Vagina (tissue), 2 donors: ENCODE measurements around the gene OR1D5. TPM values are rescaled to one million over a fixed set of nuclear protein-coding genes. Genes with fewer than 3 reads are reported as not detected.
A peak's percentile ranks its signal among the peaks of the same experiment; 100 is the strongest.
"Not testable (repeated sequence)": the region's sequence is repeated elsewhere in the genome, so short reads cannot be mapped to it uniquely, and the experiment has no call there.

ENCODE experiments used
- DNase-seq, 2 donors: peaks; one replicate each; pipeline ENCODE4 v3.0.0-alpha.2; 2017; ENCODE audit errors: extremely low spot score in 2 of 2
- H3K27ac ChIP-seq: fragments of 200-600 bp; sonication (generic); one replicate; pipeline ENCODE4 v1.5.1; 2019
- H3K27me3 ChIP-seq: fragments of 200-600 bp; sonication (generic); one replicate; pipeline ENCODE4 v1.5.1; 2019
- H3K36me3 ChIP-seq, 2 donors: fragments of 200-600 bp; sonication (generic); one replicate each; pipeline ENCODE4 v1.5.1; 2017 to 2019
- H3K4me1 ChIP-seq: fragments of 200-600 bp; sonication (generic); one replicate; pipeline ENCODE4 v1.5.1; 2019
- H3K4me3 ChIP-seq, 2 donors: fragments of 200-600 bp; sonication (generic); 1 replicate in 1 of 2; 2 replicates in 1 of 2; pipeline ENCODE4 v1.5.1; 2016 to 2019
- H3K9me3 ChIP-seq: fragments of 200-600 bp; sonication (generic); one replicate; pipeline ENCODE4 v1.5.1; 2019
- CTCF ChIP-seq, 3 experiments: fragments of 450-650 bp in 2 of 3; fragments of 200-600 bp in 1 of 3; sonication (generic) in 1 of 3; IDR thresholded peaks; one replicate each; pipeline ENCODE4 v1.5.1; 2017 to 2019; ENCODE audit warnings: antibody characterized with exemption in 3 of 3, mild to moderate bottlenecking in 2 of 3, moderate library complexity in 2 of 3
- POLR2A ChIP-seq, 2 donors: fragments of 450-650 bp; IDR thresholded peaks; one replicate each; pipeline ENCODE4 v1.6.1; 2017; ENCODE audit warnings: antibody characterized with exemption in 2 of 2, mild to moderate bottlenecking in 2 of 2, moderate library complexity in 2 of 2
- POLR2AphosphoS5 ChIP-seq, 2 donors: sonication (generic); formaldehyde crosslinking; IDR thresholded peaks; one replicate each; pipeline ENCODE4 v1.9.0; 2017; ENCODE audit warnings: antibody characterized with exemption in 2 of 2, mild to moderate bottlenecking in 2 of 2, low read depth in 1 of 2; ENCODE audit not compliant: insufficient read depth in 1 of 2
- intact Hi-C: fragments of 100-400 bp; cut with DNase I; formaldehyde crosslinking; loops from one replicate; pipeline ENCODE4 v1.15.1; 2023
- total RNA-seq: library from RNA; depleted of rRNA; stranded (reverse); fragments of >200 nt; gene quantifications from one replicate; pipeline ENCODE4 v1.2.3, GENCODE V29; 2016

OR1D5 gene
- not detected for total RNA-seq

- DNase-seq, intact Hi-C loops, H3K9me3 ChIP-seq, H3K4me3 ChIP-seq, H3K36me3 ChIP-seq, H3K27ac ChIP-seq, H3K27me3 ChIP-seq, H3K4me1 ChIP-seq: not testable (repeated sequence)
Observed at GRCh38 chr17:3063507-3063906, at the start of gene OR1D5. TSS of gene OR1D5 (minus strand) at chr17:3063607. CDS start at chr17:3063607, 0 bp downstream.

DNA sequence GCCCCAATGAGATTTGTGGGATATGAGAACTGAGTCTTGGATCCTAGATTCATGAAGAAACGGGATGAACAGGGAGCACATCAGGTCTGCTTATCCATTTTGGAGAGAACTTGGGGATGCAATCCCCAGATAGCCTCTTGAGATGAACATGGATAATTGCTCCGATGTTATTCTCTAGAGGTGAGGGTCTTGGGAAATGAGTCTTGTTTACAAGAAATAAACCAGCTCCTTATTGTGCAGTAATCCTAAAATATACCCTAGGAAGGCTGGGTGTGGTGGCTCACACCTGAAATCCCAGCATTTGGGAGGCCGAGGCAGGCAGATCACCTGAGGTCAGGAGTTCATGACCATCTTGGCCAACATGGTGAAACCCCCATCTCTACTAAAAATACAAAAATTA, 40.9 kb upstream of the OR1D5 start, which contains the start of gene OR1D2:
TSS of gene OR1D2 (minus strand) at position 101 of the 400 bp plus-strand sequence. CDS start 11,426 bp downstream, outside the sequence.
- intact Hi-C loops: no loop called here
- H3K36me3 ChIP-seq: no peaks in the 10 kb centered on the region

GRCh38 chr17:3073850-3074249, 10.4 kb upstream of the OR1D5 start:
- not testable (repeated sequence) for H3K27me3 ChIP-seq, H3K9me3 ChIP-seq, DNase-seq

More for the DNA sequence above, 40.9 kb upstream of the OR1D5 start, which contains the start of gene OR1D2:
- DNase-seq: no peak
- Histone ChIP-seq H3K27ac (no peak within 1 kb of the TSS), H3K4me3 (no peak within 1 kb of the TSS), H3K27me3 (no peaks in the 10 kb centered on the region), H3K4me1 (no peaks in the 10 kb centered on the region), H3K9me3 (no peaks in the 10 kb centered on the region)
- no peak for TF ChIP-seq CTCF (IDR thresholded peaks at IDR 0.05)
- TF ChIP-seq POLR2AphosphoS5 (IDR thresholded peaks at IDR 0.05; ENCODE audit: insufficient read depth in 1 of 2, low read depth in 1 of 2): no peak
- no peak for TF ChIP-seq POLR2A (IDR thresholded peaks at IDR 0.05)

DNA sequence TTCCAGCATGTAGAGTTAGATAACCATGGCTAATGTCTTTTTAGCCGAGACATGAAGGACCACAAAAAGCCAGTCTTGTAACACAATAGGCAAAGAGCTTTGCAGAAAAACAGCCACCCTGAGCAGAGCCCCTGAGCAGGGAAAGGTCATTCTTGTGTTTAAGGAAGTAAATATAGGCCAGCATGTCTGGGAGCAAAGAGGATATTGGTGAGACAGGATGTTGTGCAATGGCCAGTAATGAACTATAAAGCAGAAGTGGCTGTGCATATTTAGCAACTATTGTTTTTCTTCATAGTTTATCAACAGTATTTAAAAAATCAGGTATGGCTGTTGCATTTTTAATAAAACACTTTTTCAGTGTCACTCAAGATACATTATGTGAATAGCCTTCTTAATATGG, 1.8 kb upstream of the OR1D5 start:
- H3K27me3 ChIP-seq, H3K9me3 ChIP-seq, H3K27ac ChIP-seq, H3K4me3 ChIP-seq, H3K36me3 ChIP-seq, intact Hi-C loops, DNase-seq, H3K4me1 ChIP-seq: not testable (repeated sequence)

More at GRCh38 chr17:3073850-3074249, 10.4 kb upstream of the OR1D5 start:
- H3K4me1 ChIP-seq, intact Hi-C loops, H3K36me3 ChIP-seq, H3K4me3 ChIP-seq, H3K27ac ChIP-seq: not testable (repeated sequence)

DNA sequence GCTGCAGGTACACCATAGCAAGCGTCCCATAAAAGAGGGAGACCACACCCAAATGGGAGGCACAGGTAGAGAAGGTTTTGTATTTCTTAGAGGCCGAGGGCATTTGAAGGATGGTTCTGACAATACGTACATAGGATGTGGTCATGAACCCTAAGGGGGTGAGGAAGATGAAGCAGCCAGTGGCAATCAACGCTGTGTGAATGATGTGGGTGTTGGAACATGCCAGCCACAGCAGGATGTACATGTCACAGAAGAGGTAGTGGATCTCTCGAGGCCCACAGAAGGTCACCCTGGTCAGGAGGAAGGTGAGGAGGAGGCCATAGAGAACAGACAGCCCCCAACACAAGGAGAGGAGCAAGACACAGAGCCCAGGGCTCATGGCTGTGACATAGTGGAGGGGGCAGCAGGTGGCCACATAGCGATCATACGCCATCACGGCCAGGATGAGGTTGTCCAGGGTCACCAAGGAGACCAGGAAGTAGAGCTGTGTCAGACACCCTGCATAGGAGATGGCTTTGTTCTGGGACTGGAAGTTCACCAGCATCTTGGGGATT, 506 bp downstream of the OR1D5 start:
- H3K4me3 ChIP-seq, H3K36me3 ChIP-seq, H3K27me3 ChIP-seq, intact Hi-C loops, DNase-seq, H3K4me1 ChIP-seq, H3K9me3 ChIP-seq, H3K27ac ChIP-seq: not testable (repeated sequence)

GRCh38 chr17:3054868-3055267, 8.5 kb downstream of the OR1D5 start:
- intact Hi-C loops, H3K9me3 ChIP-seq, H3K27ac ChIP-seq, H3K4me3 ChIP-seq, H3K4me1 ChIP-seq, DNase-seq, H3K27me3 ChIP-seq, H3K36me3 ChIP-seq: not testable (repeated sequence)

GRCh38 chr17:3049705-3050295, 13.6 kb downstream of the OR1D5 start:
- H3K27me3 ChIP-seq: no peaks in the 10 kb centered on the region
- intact Hi-C loops: loop anchor here (2.0 kb wide), 1 partner anchor 79 kb away; no protein-coding TSS in a partner anchor
- no peak overlapping the region for H3K27ac ChIP-seq
- peak overlapping the region in 1 of 2 donors; percentile 62 for H3K4me3 ChIP-seq
- DNase-seq: peak in 1 of 2 donors; percentile 80
- H3K36me3 ChIP-seq: no peaks in the 10 kb centered on the region
- H3K9me3 ChIP-seq: no peaks in the 10 kb centered on the region
- TF ChIP-seq POLR2A (IDR thresholded peaks at IDR 0.05) (no peak), POLR2AphosphoS5 (IDR thresholded peaks at IDR 0.05; ENCODE audit: insufficient read depth in 1 of 2, low read depth in 1 of 2) (no peak), CTCF (IDR thresholded peaks at IDR 0.05) (no peak)
- peaks cover 8% of the 10 kb centered on the region for H3K4me1 ChIP-seq
